ENCODE measurements around the gene RECK.
"Not testable (repeated sequence)": the region's sequence is repeated elsewhere in the genome, so short reads cannot be mapped to it uniquely, and the experiment has no call there.

RECK gene

DNA sequence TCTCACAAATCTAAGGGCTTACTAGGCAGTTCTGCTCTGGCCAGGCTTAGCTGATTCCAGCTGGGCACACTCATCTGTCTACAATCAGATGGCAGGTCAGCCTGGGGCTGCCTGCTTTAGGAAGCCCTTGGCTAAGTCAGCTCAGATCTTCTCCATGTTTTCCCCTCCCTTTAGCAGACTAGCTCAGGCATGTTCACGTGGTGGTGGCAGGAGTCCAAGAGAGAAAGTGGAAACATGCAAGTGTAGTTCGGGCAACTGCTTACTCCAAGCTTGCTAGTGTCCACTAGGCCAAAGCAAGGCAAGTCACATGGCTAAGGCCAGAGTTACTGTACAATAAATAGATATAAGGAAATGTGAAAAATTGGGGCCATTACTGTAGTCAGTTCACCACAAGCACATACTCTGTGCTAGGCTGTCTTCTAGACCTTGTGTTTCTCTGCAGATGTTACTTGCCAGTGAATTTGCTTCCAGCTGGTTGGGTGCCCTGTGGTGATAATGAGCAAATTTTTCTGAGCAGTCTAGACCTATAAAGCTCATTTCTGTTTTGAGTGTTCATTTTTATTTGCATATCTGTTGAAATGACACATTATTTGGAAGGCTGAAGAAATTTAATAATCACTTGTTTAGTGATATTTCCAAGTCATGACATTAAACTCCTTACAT, 38.3 kb downstream of the RECK start:
- no peak for DNase-seq

DNA sequence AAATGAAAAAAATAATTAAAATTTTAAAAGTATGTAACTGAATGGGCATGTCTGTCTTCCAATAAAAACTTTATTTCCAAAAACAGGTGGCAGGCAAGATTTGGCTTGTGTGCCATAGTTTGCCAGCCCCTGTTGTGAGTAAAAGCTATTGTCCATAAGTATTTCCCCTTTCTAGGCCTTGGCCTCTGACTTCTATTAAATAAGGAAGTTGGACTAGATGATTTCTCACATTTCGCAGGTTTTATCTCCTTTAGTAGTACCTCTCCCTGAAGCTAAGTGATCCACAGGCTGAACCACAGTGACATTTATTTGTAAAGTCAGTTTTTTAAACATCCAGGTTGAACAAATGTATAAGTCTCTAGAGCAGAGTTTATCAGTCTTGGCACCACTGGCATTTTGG, 41.3 kb downstream of the RECK start:
- no peak for DNase-seq

DNA sequence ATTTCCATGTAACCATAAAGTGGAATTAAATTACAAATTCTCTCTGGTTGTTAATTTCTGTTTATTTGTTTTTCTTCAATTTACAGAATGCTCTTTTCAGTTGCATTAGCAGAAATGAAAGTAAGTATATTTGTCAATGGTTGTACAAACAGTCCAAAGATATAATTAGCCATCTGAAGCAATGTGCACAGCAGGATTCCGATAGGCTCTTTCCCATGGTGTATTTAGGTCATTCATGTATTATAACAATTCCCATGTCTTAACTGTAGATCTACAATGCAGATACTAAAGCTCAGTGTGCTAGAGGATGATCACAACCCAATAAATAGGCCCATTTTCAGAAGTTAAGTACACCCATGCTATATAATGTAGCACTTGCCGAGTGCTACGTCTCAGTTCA, 43.8 kb downstream of the RECK start:
- no peak for DNase-seq

DNA sequence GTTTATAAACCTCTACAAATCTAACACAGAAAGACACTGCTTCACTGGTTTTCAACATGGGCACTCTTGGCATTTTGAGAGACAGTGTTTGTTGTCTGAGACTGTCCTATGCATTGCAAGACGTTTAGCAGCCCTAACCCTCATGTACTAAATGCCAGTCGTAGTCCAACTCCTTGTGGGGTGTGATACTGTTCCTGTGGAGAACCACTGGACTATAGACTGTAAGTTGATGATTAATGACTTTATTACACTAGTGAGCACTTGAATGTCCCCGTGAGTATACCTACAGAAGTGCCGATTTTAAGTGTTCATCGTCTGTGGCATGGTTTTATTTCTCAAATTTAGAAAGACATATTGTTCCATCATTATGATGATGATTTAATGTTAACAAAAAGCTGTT, 46.2 kb downstream of the RECK start:
- DNase-seq: no peak

DNA sequence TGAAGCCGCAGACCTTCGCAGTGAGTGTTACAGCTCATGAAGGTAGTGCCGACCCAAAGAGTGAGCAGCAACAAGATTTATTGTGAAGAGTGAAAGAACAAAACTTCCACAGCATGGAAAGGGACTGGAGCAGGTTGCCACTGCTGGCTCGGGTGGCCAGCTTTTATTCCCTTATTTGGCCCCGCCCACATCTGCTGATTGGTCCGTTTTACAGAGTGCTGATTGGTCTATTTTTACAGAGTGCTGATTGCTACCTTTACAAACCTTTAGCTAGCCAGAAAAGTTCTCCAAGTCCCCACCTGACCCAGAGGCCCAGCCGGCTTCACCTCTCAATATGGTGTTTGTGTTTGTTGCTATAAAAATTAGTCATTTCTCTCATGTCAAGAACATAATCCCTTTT, 49.7 kb downstream of the RECK start:
- DNase-seq: no peak

DNA sequence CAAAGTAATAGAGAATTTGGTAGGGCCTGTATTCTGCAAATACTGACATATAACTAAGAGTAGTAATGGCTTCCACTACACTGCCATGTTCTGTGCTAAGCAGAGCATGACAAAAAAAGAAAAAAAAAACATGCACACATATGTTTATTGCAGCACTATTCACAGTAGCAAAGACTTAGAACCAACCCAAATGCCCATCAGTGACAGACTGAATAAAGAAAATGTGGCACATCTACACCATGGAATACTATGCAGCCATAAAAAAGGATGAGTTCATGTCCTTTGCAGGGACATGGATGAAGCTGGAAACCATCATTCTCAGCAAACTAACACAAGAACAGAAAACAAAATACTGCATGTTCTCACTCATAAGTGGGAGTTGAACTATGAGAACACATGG, 50.3 kb downstream of the RECK start:
- not testable (repeated sequence) for DNase-seq

DNA sequence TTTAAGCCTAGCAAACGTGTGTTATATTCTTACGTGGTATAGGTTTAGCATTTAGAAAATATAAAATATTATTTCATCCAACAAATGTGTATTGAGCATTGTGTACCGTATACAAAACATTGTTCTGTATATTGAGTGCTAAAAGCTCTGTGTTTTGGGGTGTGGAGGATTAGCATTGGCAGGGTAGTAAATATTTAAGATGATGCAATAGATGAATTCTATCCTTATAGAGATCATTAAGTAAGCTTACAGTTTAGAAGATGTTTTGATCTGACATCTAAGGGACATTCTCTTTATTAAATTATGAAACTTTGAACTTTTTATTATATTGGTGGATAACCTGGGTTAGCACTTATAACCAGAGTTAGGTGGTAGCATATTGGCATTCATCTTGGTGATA, 51.3 kb downstream of the RECK start:
- DNase-seq: no peak

DNA sequence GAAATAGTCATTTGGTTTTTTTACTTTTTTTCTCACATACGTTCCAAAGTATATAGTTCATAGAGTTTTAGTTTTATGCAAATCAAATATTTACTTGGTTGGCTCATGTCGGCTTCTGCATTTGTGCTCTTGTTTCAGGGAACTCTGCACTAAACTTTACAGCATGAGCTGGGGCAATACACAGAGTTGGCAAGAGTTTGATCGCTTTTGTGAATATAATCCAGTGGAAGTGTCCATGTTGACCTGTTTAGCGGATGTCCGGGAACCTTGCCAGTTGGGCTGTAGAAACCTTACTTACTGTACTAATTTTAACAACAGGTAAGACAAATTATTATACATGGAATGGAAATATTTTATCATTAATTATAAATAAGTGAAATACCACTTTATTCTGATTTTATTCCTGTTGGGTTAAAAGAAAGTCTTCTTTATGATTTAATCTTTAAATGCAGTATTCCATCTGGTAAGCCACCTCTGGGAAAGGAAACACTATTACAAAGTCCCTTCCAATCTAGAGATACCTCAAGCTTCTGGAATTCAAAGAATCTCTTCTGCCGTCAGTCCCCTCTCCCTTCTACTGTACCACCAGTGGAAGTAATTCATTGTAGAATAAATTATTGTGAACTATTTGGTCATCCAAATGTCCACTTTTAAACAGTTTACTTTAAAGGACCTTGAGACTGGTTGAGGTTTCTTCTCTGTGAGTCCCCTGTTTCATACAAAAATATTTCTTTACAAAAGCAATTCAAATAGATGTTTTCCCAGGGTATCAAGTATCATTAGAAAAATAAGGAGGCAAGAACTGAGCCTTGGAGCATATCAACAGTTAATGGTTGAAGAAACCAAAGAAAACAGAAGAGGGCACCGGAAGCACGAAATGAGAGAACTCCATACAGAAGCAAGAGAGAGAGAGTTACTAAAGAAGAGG, 54.6 kb downstream of the RECK start:
- DNase-seq: no peak

DNA sequence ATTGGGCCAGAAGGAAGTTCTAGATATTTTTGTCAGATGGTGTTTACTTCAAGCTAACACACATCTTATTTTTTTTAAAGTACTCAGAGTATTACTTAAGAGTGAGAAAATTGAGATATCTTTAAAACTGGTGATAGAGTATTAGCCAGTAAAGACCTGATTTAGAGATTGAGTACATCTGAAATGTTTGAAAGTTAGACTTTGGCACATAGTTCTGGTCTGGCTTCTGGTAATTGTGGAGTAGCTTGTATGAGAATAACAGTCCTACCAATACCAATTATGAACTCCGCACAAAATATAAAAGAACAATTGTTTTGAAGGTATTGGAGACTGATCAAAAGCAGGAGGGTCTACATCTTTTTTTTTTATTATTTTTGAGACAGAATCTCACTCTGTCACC, 55.3 kb downstream of the RECK start:
- no peak for DNase-seq

DNA sequence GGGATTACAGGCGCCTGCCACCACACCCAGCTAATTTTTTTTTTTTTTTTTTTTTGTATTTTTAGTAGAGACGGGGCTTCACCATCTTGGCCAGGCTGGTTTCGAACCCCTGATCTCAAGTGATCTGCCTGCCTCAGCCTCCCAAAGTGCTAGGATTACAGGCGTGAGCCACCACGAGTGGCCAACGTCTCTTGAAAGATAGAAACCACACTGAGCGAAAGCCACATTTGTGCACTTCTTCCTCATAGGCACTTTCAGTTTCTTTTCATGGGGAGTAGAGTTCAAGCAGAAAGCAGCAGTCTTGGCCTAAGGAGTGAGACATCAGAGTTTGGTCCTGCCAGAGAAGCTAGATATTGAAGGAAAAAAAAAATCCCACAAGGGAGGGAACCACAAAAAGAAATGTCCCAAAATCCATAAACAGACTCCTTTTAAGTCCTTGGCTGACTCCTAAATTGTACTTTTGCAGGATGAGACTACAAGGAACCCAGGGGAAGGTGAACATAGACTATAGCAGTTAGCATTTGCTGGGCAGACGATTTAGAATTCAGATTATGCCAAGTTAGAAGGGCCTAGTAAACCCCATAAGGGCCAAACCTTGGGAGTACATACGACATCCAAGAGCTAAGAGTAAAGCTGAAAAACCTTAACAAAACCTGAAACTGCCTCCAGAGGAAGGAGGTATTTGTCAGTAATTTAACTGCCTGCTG, 55.9 kb downstream of the RECK start:
- no peak for DNase-seq

DNA sequence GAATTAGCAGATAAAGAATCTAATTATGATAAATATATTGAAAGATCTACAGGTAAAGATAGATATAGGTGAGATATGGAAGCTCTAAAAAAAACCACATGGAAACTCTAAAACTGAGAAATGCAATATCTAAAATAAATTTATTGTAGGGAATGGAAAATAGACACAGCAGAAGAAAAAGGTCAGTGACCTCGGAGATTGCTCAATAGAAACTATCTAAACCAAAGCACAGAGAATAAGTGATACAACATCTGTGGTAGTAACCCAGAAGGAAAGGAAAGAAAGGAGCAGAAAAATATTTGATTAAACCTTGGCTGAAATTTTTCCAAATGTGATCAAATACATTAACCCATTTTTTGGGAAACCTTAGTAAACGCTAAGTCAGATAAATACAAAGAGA, 56.7 kb downstream of the RECK start:
- DNase-seq: no peak

DNA sequence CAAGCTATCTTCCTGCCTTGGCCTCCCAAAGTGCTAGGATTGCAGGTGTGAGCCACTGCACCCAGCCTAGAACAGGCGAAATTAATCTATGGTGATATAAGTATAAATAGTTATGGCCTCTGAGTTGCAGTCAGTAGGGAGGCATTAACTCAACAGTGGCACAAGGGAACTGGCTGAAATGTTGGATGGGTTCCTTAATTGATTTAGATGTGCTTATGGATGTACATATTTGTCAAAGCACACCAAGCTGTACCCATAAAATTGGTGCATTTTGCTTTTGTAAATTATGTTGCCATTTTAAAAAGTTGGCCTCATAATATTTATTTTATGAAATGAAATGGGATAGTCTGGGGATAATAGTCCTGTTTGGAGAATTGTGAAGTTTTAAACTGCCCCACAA, 63.0 kb downstream of the RECK start:
- DNase-seq: no peak

DNA sequence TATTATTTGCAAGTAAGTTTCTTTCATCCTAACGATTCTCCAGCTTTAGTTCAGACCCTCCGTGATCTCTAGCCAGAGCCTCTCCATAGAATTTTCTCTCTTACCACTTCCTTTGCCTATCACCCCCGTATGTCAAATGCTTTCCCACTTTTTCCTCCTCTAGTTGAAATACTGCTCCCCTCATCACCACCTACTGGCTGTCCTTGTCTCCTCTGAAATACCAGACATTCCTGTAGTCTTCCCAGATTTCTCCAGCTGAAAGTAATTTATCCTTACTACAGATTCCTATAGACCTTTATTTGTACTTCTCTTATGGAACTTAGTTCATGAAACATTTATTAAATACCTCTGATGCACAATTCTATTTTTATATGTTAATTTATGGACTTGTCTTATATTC, 63.8 kb downstream of the RECK start:
- DNase-seq: no peak

DNA sequence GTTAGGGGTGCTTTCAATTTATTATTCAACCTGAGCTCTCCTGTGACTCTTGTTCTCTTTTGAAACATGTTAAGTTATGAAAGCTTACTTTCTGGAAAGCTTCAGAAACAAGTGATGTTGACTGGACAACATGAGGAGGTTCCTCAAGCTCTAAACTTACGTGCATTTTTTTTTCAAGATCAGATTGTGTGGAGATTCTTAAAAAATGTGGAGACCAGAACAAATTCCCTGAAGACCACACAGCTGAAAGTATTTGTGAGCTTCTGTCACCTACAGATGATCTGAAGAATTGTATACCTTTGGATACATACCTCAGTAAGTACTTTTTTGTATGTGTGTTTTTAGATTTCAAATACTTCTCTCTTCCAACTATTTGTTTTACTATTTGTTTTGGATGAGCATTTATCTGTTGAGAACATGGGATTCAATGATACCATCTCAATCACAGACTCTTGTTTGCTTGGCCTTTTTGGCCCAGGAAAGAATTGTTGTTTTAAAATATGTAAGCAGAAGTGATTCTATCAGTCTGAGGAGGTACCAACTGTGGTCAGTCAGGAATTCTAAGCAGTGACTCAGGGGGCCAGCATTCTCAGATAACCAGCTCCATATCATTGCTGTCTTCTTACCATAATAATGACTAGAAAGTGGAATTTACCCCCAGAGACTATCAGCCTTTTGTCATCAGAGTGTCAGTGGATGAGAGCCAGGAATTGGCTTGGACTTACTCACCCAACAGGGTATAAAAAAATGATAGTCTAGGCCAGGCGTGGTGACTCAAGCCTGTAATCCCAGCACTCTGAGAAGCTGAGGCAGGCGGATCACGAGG, 65.4 kb downstream of the RECK start:
- DNase-seq: no peak

DNA sequence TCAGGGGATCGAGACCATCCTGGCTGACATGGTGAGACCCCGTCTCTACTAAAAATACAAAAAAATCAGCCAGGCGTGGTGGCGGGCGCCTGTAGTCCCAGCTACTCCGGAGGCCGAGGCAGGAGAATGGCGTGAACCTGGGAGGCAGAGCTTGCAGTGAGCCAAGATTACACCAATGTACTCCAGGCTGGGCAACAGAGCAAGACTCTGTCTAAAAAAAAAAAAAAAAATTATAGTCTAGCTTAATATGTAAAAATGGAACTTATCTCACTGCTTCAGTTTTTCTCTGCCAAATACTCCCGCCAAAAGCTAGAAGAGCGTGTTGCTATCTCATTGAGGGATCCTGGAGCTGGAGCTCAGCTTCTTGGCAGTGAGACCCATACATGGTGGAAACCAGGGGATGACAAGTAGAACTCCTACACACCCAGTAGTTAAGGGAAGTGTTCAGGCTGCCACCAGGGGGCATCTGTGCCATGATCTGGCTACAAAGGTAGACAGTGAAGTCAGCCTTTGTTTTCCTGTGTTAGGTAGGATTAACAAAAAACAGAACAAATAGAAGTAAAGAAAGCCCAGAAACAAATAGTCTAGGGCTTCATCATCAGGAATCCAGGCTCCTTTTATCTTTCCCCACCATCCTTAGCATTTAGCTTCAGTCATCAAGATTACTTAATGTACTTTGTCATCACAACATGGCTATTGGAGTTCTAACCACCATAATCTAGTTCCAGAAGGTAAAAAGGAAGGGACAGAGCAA, 66.2 kb downstream of the RECK start:
- DNase-seq: no peak

DNA sequence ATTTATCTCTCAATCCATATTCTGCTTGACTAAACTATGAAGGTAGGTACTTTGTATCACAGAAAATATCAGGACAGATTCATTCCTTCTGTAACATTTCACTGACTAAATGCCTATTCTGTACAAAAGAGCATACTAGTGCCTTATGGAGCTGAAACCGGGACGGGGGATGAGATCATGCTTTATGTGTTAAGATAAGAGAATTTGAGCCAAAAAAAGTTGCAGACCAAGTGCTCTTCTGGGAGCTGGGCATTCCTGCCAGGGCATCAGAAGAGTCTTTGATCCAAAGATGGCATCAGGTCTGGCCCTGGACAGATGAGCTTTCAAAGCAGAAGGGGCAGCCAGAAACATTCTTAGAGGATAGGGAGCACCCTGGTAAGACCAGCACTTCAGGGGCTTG, 72.4 kb downstream of the RECK start:
- no peak for DNase-seq

DNA sequence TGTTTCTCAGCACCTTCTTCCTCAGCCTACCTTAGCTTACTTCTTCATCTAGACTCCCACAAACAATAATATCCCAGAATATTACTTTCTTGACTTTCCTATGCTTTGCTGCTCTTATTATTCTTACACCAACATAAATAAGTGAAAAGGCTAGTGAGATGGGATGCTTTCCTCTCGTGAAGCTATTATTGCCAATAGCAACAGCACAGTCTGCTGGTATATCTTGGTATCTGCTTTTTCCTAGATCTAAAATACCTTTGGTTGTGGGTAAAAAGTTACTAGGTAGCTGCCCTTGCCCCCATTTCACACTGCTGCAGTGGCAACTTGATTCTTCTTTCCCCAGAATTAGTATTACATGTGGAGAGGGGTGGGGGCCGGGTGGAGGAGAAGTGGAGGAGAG, 73.7 kb downstream of the RECK start:
- no peak for DNase-seq

DNA sequence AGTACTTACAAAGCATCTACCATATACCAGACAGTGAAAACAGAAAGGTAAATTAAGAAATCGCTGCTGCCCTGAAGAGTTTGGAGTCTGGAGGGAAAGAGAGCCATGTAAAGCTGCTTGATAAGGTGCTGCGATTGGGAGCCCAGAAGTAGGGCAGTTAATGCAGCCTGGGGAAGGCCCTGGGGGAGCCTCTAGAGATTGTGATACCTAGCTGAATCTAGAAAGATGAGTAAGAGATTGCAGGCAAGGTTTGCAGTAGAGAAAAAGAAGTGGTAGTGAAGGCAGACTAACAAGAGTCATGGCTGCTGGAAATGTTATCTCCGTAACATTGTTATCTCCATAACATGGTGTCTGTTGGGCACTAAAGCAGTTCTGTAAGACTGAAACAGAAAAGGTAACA, 75.8 kb downstream of the RECK start:
- DNase-seq: no peak

DNA sequence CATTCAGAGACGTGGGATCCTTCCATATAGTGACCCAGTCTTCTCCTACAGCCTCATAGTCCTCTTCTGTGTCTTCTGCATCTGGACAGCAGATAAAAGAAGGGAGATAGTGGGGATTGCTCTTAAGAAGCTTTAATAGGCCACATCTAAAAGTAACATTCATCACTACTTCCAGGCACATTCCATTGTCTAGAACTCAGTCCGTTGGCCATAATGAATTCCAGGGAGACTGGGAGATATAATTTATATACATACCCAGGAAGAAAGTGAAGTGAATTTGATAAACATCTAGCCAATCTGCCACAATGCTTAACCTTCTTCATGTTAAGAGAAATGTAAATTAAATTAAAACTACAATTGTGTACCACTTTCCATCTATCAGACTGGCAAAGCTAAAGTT, 77.3 kb downstream of the RECK start:
- no peak for DNase-seq

DNA sequence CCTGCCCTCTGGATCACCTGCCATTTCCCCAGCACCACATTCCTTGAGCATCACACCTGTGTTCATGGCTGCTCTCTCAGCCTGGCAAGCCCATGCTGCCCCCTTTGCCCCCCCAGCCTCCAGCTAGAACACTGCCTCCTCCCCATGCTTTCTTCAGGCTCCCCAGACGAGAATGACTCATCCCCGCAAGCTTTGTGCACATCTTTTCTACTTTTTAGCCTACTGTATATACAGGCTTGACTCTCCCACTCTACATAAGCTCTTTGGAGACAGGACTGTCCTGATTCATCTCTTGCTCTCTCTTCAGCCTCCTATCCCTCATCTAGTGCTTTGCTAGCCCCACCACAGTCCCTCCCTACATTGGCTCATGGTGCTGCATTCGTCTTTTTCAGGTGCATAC, 79.9 kb downstream of the RECK start:
- DNase-seq: no peak

DNA sequence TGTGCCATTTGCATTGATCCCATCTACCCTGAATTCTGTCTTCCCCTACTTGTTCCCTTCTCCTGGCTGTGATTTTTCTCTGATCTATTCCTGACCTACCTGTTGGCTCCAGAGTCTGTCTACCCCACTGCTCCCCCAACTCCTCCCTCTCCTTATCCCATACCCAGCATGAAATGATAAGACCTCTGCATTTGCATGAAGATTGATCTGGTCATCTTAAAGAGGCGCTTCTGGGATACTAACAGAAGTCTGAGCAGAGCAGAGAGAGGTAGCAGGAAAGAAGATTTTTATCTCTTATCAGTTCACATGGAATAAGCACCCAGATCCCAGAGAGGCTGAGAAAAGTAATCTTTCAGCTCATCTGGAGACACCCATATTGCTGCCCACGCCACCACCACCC, 81.5 kb downstream of the RECK start:
- no peak for DNase-seq

DNA sequence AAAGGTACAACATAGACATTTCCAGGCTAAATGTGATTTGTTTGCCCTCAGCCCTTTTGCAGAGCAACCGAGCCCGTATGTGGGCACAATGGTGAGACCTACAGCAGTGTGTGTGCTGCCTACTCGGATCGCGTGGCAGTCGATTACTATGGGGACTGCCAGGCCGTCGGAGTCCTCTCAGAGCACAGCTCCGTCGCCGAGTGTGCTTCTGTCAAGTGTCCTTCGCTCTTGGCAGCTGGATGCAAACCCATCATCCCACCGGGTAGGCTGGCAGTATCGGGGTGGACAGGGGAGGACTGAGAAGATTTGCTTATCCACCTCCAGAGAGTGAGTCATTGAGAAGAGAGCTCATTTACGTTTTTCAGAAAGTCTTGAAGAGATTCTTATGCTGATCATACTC, 82.0 kb downstream of the RECK start:
- peak; percentile 1 for DNase-seq
